Type B pancreatic cell (in vitro differentiated cells): ENCODE results near the gene GMIP. TPM values are rescaled to one million over a fixed set of nuclear protein-coding genes. Genes with fewer than 3 reads are reported as not detected.

Experiments
- DNase-seq: peaks from one replicate; pipeline ENCODE4 v3.0.0; 2021; ENCODE audit warnings: mixed read lengths; ENCODE audit not compliant: unreplicated experiment; ENCODE audit errors: extremely low spot score
- H3K27ac Mint-ChIP-seq: 2 replicates; pipeline ENCODE4 v1.8.0; 2021; ENCODE audit warnings: mild to moderate bottlenecking, mixed read lengths
- H3K27me3 Mint-ChIP-seq: 2 replicates; pipeline ENCODE4 v1.8.0; 2021; ENCODE audit warnings: mixed read lengths
- H3K36me3 Mint-ChIP-seq: 2 replicates; pipeline ENCODE4 v1.8.0; 2021; ENCODE audit warnings: mixed read lengths
- H3K4me1 Mint-ChIP-seq: one replicate; pipeline ENCODE4 v1.8.0; 2021; ENCODE audit warnings: mixed read lengths; ENCODE audit not compliant: unreplicated experiment
- H3K4me3 Mint-ChIP-seq: 2 replicates; pipeline ENCODE4 v1.8.0; 2021; ENCODE audit warnings: mild to moderate bottlenecking, mixed read lengths
- H3K9me3 Mint-ChIP-seq: 2 replicates; pipeline ENCODE4 v1.8.0; 2021; ENCODE audit warnings: mixed read lengths
- total RNA-seq: library from RNA; stranded (reverse); gene quantifications from 2 replicates; pipeline ENCODE4 v1.2.1, GENCODE V29; 2021; ENCODE audit warnings: low replicate concordance
- TF ChIP-seq, protein P1 (sequence below): fragments of 200-600 bp; sonication (generic); conservative IDR thresholded peaks from 2 replicates; pipeline ENCODE4 v1.5.0; 2021; ENCODE audit warnings: antibody characterized with exemption, mild to moderate bottlenecking

GMIP gene
- total RNA-seq, 1 donor from 2014 or later, result 15.9 TPM

DNA sequence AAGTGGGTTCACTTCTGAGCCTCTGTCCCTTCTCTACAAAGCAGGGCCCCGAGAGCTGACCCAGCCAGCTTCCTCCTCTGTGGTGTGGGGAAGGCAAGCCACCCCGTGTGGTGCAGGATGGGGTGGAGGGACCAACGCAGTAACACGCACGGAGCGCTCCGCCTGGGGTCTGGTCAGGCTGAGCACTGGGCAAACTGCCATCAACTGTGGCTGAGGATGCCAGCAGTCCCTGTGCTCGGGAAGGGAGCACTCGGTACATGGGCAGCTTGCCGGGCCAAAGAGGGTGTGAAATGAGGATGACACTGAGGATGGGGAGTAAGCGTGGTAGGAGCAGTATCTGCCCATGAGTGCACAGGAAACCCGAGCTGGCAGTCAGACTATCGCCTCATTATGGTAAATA, 7.6 kb upstream of the GMIP start:
- TF ChIP-seq, protein P1, sequence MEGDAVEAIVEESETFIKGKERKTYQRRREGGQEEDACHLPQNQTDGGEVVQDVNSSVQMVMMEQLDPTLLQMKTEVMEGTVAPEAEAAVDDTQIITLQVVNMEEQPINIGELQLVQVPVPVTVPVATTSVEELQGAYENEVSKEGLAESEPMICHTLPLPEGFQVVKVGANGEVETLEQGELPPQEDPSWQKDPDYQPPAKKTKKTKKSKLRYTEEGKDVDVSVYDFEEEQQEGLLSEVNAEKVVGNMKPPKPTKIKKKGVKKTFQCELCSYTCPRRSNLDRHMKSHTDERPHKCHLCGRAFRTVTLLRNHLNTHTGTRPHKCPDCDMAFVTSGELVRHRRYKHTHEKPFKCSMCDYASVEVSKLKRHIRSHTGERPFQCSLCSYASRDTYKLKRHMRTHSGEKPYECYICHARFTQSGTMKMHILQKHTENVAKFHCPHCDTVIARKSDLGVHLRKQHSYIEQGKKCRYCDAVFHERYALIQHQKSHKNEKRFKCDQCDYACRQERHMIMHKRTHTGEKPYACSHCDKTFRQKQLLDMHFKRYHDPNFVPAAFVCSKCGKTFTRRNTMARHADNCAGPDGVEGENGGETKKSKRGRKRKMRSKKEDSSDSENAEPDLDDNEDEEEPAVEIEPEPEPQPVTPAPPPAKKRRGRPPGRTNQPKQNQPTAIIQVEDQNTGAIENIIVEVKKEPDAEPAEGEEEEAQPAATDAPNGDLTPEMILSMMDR, result no peak
- no peak for DNase-seq
- no peaks in the 10 kb centered on the region for H3K9me3 Mint-ChIP-seq
- no peak overlapping the region for H3K4me3 Mint-ChIP-seq
- no peaks in the 10 kb centered on the region for H3K27me3 Mint-ChIP-seq
- no peak overlapping the region for H3K27ac Mint-ChIP-seq
- no peaks in the 10 kb centered on the region for H3K4me1 Mint-ChIP-seq
- H3K36me3 Mint-ChIP-seq, result peaks cover 8% of the 10 kb centered on the region

DNA sequence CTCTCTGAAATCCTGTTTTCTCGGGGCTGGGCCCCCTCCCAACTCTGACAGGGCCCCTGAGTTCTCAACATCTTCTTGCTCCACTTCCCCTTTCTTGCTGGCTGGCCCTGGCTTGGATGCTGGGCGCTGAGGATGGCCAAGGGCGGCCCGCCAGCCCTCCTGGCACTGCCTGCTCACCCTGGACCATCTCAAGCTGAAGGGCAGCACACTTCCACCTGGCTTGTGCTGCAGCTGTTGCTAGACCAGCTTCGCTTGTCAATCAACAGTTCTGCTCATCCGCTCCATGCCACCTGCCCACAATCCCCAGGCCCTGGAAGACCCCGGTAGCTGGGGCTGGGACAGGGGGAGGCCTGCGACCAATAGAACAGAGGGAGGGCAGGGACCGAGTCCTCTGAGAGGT, 6.9 kb upstream of the GMIP start:
- Mint-ChIP-seq H3K27me3 (no peaks in the 10 kb centered on the region), H3K36me3 (peaks cover 8% of the 10 kb centered on the region), H3K4me1 (no peaks in the 10 kb centered on the region), H3K9me3 (no peaks in the 10 kb centered on the region), H3K27ac (no peak overlapping the region), H3K4me3 (no peak overlapping the region)
- DNase-seq, result no peak
- TF ChIP-seq, protein P1, result no peak

DNA sequence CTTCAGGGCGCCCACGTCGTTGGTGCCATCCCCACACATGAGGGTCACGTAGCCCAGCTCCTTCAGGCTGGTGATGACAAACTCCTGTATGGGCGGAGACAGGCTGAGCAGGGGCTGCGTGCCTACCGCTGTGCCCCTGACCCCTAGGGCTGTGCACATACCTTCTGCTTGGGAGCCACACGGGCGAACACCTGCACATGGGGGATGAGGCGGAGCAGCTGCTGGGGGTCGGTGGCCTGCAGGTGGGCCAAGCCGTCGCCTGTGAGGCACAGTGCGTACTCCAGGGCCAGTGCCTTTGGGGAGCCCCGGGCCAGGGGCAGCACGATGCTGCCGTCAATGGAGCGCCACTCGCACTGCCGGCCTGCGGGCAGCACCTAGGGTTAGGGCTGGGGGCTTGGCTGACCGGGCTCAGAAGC, 6.1 kb upstream of the GMIP start:
- no peak for DNase-seq
- H3K27ac Mint-ChIP-seq, result no peak overlapping the region
- no peaks in the 10 kb centered on the region for H3K27me3 Mint-ChIP-seq
- TF ChIP-seq, protein P1, result no peak
- no peaks in the 10 kb centered on the region for H3K4me1 Mint-ChIP-seq
- no peak overlapping the region for H3K4me3 Mint-ChIP-seq
- no peaks in the 10 kb centered on the region for H3K9me3 Mint-ChIP-seq
- peaks cover 8% of the 10 kb centered on the region for H3K36me3 Mint-ChIP-seq

DNA sequence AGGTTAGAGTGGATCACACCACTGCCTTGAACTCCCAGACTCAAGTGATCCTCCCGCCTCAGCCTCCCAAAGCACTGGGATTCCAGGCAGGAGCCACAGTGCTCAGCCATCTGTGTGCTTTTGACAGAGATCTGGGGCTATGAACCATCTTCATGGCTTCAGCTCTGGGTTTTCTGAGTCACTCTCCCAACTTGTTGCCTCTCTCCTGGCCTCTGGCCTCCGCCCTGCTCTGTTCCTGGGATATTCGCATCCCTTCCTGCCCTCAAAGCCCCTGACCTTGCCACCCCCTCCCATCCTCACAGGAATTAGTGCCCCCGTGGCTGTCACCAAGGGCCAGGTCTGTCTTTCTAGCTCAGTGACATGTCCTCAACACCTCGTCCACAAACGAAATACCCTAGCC, 5.7 kb upstream of the GMIP start:
- H3K9me3 Mint-ChIP-seq, result no peaks in the 10 kb centered on the region
- no peaks in the 10 kb centered on the region for H3K4me1 Mint-ChIP-seq
- DNase-seq, result no peak
- H3K27me3 Mint-ChIP-seq, result no peaks in the 10 kb centered on the region
- TF ChIP-seq, protein P1, result no peak
- H3K27ac Mint-ChIP-seq, result no peak overlapping the region
- peaks cover 8% of the 10 kb centered on the region for H3K36me3 Mint-ChIP-seq
- no peak overlapping the region for H3K4me3 Mint-ChIP-seq

DNA sequence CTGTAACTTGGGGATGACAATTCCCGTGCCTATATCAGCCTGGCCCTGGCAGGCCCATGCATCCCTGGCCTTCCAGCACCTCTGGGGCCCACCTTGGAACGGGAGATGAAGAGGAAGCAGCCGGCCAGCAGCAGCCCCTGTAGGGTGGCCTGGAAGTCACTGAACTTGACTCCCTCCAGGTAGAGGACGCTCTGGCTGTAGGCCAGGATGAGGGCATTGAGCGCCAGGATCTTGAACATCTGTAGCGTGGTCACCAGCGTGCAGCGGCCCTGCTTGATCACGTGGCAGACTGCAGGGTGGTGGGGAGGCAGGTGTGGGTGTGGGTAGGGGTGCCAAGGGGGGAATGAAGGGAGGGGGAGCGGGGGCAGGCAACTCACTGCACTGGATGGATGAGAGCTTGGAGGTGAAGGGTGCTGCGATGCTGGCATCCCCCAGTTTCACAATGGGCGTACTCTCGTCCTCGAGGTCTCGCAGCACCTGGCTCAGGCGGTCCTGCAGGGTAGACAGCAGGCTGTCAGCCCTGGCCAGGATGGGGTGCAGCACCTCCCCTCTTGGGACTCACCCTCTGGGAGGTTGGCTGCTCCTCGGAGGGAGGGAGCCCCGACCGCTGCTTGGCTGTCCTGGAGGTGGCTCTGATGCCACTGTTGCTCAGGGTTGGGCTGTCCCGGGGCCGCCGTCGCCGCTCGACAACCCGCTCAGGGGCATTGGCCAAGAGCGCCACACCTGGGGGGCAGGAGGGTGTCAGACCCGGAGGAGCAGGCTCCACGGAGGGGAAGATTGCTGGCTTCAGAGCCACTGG, 3.8 kb upstream of the GMIP start:
- peaks cover 8% of the 10 kb centered on the region for H3K4me1 Mint-ChIP-seq
- TF ChIP-seq, protein P1, result no peak
- no peaks in the 10 kb centered on the region for H3K27me3 Mint-ChIP-seq
- H3K9me3 Mint-ChIP-seq, result no peaks in the 10 kb centered on the region
- H3K27ac Mint-ChIP-seq, result no peak overlapping the region
- DNase-seq, result no peak
- H3K36me3 Mint-ChIP-seq, result no peaks in the 10 kb centered on the region
- H3K4me3 Mint-ChIP-seq, result no peak overlapping the region
